HG03571 (cell line): ENCODE measurements around the gene GNG3.
A peak's percentile ranks its signal among the peaks of the same experiment; 100 is the strongest.
"Not testable (repeated sequence)": the region's sequence is repeated elsewhere in the genome, so short reads cannot be mapped to it uniquely, and the experiment has no call there.

Source experiments
- ATAC-seq: cut with Tn5 transposase; IDR thresholded peaks from one replicate; pipeline ENCODE4 v1.9.1; 2021; ENCODE audit not compliant: unreplicated experiment

GNG3 gene

GRCh38 chr11:62687508-62688396 lies 19.7 kb upstream of the GNG3 start:
- no peak for ATAC-seq

GRCh38 chr11:62688491-62688890 lies 19.0 kb upstream of the GNG3 start:
- no peak for ATAC-seq

GRCh38 chr11:62689421-62690183 lies 17.9 kb upstream of the GNG3 start, which contains the start of gene LRRN4CL:
Gene LRRN4CL, minus strand, starts transcription at chr11:62689530. Its CDS starts 1,022 bp downstream, at chr11:62688508.
- no peak for ATAC-seq

GRCh38 chr11:62693624-62694023 lies 13.9 kb upstream of the GNG3 start:
- ATAC-seq = not testable (repeated sequence)

GRCh38 chr11:62694455-62695167 lies 12.9 kb upstream of the GNG3 start:
- no peak for ATAC-seq

GRCh38 chr11:62702246-62702645 lies 5.2 kb upstream of the GNG3 start:
- no peak for ATAC-seq

- not testable (repeated sequence) for ATAC-seq
Measured at GRCh38 chr11:62703921-62704320, 3.6 kb upstream of the GNG3 start.

GRCh38 chr11:62705413-62705812 lies 2.1 kb upstream of the GNG3 start:
- no peak for ATAC-seq

GRCh38 chr11:62705880-62706849 lies 1.3 kb upstream of the GNG3 start:
- ATAC-seq = peak; percentile 53

- ATAC-seq = no peak
Measured at GRCh38 chr11:62706850-62707247, 627 bp upstream of the GNG3 start.

GRCh38 chr11:62708392-62708791 lies 916 bp downstream of the GNG3 start:
- no peak for ATAC-seq

- no peak for ATAC-seq
Measured at GRCh38 chr11:62708793-62709192, 1.3 kb downstream of the GNG3 start.

GRCh38 chr11:62709247-62710000 lies 1.9 kb downstream of the GNG3 start:
- peak; percentile 60 for ATAC-seq

- ATAC-seq = no peak
Measured at GRCh38 chr11:62710001-62710345, 2.5 kb downstream of the GNG3 start.

- no peak for ATAC-seq
Measured at GRCh38 chr11:62712276-62712812, 4.9 kb downstream of the GNG3 start.

GRCh38 chr11:62712861-62713260 lies 5.4 kb downstream of the GNG3 start:
- ATAC-seq = no peak

GRCh38 chr11:62713343-62713742 lies 5.9 kb downstream of the GNG3 start:
- ATAC-seq = no peak

- ATAC-seq = no peak
Measured at GRCh38 chr11:62715150-62716130, 8.0 kb downstream of the GNG3 start.
